SK-N-MC (cell line): ENCODE measurements around the gene DAD1.

Experiments used
- EZH2 ChIP-seq: fragments of 200-600 bp; sonication (generic); IDR thresholded peaks from one replicate; pipeline ENCODE4 v1.6.1; 2017; ENCODE audit warnings: antibody characterized with exemption
- FOXP2 ChIP-seq: optimal IDR thresholded peaks from 2 replicates; pipeline ENCODE3; 2011; ENCODE audit warnings: mild to moderate bottlenecking, moderate library complexity; ENCODE audit not compliant: insufficient read depth; ENCODE audit errors: extremely low read length, control extremely low read depth
- POLR2AphosphoS5 ChIP-seq: IDR thresholded peaks from 2 replicates; pipeline ENCODE4 v1.6.1; 2012; ENCODE audit warnings: mild to moderate bottlenecking, low read depth, low read length, borderline replicate concordance

DNA sequence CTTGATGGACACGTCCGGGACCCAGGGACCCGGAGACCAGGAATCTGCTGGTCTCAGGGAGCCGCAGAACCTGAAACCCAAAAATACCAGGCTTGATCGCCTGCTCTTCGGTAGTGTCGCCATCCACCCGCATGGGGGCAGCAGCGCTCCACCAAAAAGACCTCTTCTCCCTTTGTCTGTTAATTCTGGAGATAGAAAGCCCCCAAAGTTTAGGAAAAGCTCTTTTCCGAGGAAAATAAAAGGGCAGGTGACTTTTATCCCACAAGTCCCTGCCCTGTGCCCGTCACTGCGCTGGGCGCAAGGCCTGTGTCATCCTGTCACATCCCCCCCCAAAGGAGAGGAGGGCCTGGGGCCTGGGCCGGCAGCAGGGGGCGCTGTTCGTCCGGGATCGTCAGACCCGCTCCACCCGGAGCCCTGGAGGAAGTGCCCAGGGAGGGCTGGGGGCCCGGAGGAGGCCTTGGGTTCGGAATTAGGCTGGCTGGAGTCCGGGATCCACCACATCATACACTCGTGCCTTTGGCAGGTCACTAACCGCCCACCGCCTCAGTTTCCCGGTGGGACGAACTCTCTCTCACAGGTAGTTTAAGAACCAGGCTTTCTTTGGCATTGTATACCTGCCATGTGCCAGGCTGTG is 31.9 kb downstream of the DAD1 start:
- no peak for TF ChIP-seq EZH2
- no peak for TF ChIP-seq POLR2AphosphoS5
- TF ChIP-seq FOXP2, result no peak
